Measurements from ENCODE around the gene EXOSC10.
"Not testable (repeated sequence)": the region's sequence is repeated elsewhere in the genome, so short reads cannot be mapped to it uniquely, and the experiment has no call there.

EXOSC10 gene

DNA sequence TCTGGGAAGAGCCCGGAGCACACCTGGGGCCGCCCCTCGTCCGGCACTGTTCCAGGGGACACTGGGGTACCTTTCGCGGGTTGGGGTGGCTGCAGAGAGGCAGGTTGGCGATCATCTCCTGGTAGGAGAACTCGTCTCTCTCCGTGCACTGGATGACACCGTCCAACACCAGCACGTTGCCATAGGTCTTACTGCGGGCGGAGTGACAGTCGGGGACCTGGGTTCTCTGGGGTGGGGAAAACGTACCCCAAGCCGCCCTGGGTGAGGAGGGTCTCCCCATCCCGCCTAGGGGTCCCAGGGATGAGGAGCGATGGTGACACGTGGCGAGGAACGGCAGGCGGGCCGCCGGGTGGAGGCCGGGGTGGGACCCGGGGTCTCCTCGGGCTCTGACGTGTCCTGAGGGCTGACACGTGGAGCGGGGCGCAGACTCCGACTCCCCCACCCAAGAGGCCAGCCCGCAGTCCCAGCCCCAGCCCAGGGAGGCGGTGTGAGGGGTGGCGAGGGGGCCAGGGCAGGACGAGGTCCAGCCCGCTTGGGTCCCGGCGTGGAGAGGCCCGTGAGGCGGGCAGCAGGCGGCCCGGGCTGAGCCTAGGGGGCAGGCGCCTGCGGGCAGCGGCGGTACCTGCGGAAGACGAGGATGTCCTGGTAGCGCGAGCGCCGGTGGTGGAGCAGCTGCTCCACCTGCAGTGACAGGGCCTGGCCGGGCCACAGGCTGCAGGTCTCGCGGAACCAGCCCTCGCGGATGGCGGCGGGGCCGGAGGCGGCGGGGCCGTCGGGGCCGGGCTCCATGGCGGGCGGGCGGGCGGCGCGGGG, 40.3 kb downstream of the EXOSC10 start:
- no peak for DNase-seq

DNA sequence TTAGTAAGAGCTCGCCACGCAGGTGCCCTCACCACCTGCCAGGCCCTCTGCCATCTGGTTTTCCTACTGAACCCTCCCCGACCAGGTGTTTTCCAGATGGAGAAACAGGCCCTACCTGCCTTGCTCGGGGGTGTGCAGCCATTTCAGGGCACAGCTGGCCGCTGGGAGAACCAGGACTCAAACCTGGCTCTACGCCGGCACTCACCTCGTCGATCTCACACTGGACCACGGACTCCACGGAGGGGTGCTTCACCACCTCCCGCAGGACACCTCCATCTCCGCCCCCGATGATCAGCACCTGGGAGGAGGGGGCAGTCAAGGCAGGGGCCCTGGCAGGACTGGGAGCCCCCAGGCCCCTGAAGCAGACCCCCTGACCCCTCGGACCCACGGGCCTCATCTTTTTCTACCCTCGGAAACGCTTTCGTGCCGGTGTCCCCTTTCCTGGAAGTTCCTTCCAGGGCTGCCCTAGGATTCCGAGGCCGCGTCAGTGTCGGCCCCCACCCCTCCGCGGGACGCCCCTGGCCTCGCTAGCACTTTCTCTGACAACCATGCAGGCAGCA, 41.0 kb downstream of the EXOSC10 start:
- DNase-seq, result no peak

DNA sequence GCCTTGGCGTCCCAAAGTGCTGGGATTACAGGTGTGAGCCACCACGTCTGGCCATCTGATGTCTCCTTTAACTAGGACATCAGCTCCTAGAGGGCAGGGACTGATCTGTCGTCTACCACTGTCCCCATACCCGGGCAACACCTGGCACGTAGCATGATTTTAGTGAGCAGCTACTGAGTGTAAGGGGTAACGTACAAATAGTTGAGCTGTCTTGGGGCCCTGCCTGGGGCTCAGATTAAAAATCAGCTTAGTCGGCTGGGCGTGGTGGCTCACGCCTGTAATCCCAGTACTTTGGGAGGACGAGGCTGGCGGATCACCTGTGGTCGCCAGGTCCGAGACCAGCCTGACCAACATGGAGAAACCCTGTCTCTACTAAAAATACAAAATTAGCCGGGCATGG, 41.6 kb downstream of the EXOSC10 start:
- DNase-seq, result no peak

DNA sequence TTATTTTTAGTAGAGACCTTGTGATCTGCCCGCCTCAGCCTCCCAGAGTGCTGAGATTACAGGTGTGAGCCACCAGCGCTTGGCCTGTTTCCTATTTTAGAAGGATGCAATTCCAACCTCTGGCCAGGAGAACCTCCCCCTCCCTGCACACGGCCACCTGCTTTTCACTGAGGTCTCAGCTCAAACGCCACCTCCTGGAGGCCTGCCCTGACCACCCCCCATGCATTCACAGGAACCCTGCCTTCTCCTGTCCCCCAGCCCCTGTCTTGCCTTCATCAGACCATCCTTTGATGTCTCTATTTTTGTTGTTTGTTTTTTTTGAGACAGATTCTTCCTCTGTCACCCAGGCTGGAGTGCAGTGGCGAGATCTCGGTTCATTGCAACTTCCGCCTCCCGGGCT, 42.2 kb downstream of the EXOSC10 start:
- DNase-seq, result no peak

DNA sequence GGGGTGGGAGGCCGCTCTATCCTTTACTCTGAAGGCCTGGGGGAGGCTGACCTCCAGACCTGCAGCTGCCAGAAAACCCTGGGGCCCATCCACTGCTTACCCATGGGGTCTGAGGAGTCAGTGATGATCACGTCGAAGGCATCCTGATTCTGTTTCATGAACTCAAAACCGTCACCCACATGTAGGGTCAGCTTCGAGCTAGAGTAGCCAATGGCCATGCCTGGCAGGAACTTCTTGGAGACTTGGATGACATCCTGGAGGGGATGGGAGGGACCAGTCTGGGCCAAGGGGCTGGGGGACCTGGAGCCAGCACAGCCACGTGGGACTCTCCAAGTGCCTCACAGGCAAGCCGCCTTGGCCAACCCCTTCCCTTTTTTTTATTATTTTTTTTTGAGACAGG, 43.2 kb downstream of the EXOSC10 start:
- no peak for DNase-seq

DNA sequence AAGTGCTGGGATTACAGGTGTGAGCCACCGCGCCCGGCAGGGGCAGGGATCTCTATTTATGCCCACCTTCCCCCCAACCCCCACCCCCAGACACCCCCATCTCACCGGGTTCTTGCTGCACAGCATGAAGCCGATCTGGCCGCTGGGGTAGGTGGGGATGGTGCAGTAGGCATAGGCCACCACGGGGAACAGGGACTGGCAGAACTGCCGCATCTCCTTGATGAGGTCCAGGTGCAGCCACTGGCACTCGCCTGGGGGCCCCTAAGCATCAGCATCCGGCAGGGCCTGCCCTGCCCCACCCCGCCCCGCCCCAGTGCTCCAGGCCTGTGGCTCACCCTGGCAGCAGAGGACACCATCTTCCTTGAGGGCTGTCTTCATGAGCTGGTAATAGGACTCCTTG, 44.0 kb downstream of the EXOSC10 start:
- DNase-seq, result no peak

DNA sequence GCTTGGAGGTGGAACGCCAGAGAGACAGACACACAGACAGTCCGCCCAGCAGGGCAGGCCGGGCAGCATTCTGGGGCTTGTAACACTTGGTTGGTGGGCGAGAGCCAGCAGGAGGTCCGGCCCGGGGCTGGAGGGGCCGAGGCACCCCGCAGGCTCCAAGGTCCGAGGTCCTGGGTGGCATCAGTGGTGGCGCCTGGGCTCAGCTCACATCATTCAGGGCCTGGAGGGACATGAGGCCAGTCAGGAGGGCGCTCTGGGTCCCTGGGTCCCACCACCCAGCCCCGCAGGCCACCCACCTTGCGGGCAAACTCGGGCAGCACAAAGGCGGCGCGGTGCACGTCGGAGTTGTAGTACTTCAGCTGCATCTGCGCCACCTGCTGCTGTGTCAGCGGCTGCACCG, 45.0 kb downstream of the EXOSC10 start:
- no peak for DNase-seq

DNA sequence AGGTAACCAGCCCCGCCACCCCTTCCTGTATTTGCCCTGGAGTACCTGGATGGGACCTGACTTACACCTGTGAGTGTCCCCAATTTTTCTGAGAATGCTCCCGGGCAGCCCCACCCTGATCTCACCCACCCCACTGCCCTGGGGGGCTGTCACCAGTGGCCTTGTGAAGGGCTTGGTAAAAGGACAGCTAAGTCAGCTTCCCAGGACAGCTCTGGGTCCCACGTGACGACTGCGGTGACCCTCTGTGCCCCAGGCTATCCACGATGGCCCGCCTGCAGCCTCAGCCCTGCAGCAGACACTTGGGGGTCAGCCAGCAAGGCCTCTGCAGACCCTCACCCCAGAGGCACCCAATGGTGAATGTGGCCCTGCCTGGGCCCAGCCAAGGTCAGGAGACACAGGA, 45.5 kb downstream of the EXOSC10 start:
- DNase-seq, result no peak

DNA sequence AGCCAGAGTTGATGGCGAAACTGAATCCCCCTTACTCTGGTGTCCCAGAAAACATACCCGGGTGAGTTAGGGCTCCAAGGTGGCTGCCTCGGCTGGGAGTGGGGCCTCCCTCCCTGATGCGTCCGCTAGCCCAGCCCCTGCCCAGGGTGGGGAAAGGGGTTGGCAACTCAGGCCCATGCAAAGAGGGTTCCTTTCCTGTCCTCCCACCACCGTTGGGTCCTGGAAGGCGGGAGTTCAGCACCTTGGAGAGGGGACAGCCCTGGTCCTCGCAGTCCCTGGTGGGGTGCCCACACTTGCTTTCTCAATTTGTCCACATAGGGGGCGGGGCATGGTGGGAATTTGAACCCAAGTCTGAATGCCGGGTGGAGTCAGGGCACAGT, 45.9 kb downstream of the EXOSC10 start:
- DNase-seq, result no peak

DNA sequence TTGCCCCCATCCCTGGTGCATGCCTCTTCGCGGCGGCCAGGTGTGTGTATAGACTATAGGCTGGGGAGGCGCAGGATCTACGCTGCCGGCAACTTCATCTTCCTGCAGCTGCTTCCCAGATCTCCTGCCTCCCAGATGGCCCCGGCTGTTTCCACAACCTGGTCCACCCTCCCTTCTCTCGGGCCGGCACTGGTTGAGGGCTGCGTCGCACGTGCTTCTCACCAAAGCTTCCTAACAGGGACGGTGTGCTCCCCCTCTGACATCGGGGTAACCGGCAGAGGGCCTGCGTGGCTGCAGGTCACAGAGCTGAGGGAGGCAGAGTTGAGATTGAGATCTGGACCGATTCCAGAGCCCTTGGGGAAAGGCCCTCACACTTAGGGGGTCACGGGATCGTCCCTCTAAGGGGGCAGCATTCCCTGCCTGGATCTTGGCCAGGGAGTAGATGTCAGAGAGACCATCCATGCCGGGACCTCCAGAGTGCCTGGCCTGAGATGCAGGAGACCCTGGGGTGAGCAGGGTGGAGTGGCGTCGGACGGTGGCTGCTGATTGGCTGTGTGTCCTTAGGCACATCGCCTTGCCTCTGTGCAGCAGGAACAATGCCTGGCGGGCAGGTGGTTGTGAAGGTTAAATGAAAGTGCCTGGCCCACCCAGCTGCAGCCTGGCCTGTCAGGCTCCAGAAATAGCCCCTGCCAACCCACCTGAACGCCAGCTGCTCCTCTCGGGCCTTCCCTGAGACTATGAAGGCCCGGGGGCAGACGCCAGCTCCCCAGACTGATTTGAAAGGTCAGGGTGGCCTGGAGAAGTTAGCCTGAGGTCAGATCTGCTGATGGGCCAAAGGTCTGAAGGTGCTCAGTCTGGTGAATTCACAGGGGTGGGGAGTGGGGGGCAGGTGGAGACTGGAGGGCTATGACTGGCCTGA, 46.6 kb downstream of the EXOSC10 start:
- no peak for DNase-seq

DNA sequence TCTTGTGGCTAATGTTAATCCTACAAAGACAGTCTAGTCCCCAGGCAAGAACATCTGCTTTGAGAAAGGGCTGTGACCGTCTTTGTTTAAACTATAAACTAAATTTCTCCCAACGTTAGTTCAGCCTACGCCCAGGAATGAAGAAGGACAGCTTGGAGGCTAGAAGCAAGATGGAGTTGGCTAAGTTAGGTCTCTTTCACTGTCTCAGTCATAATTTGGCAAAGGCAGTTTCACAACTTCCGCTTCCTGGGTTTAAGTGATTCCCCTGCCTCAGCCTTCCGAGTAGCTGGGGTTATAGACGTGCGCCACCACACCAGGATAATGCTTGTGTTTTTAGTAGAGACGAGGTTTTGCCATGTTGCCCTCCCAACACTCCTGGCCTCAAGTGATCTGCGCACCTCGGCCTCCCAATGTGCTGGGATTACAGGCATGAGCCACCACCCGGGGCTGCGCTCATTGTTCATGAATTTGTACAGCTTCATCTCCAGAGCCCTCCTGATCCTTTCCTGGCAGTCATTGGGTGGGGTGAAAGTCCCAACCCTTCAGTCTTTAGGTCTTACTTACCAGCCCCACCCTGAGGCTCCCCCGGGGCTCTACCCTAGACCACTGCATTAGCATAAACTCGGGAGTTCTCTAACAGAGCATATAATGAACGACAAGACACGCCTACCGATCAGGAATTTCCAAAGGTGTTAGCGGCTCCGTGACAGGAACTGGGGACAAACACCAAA, 47.7 kb downstream of the EXOSC10 start:
- no peak for DNase-seq

DNA sequence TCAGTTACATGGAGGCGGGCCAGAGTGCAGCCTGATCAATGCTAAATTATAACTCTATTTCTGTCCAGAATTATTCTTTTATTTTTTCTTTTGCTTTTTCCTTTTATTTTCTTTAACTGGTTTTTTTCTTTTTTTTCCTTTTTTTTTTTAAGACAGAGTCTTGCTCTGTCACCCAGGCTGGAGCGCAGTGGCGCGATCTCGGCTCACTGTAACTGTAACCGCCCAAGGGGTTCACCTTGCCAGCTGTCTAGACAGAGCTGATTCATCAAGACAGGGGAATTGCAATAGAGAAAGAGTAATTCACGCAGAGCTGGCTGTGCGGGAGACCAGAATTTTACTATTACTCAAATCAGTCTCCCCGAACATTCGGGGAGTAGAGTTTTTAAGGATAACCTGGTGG, 48.5 kb downstream of the EXOSC10 start:
- DNase-seq, result not testable (repeated sequence)

DNA sequence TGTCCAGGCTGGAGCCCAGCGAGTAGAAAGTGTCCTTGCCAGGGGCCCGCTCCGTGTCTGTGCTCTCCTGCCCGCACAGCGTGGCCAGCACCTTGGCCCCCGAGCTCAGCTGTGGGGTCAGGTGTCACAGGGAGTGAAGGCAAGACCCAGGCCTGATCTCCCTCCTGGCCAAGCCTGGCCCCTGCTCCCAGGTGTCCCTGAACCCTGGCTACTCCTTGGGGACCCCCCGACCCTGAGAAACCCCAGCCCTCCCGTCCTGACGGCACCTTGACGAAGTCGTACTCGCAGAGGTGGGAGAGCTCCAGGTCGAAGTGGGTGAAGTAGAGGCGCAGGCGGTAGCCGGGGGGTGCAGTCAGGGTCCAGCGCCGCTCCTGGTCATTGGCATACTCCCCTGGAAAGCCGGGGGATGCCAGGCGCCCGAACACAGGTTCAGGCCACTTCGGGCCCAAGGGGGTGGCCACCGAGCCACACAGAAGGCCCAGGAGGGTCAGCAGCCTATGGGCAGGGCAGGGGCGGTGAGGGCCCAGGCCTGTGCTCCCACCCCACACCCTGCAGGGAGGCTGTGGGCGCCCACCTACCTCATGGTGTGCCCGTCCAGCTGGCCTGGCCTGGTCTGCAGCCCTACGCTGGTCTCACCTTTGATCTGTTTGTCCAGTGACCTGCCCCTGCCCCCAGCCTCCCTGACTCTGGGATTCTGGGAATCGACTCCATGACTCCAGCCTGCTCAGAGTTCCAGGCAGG, 52.9 kb downstream of the EXOSC10 start, which contains the start of gene MASP2:
MASP2 (minus strand) TSS at position 615 of the 741 bp plus-strand sequence; CDS start at position 583, 32 bp downstream.
- DNase-seq, result no peak

DNA sequence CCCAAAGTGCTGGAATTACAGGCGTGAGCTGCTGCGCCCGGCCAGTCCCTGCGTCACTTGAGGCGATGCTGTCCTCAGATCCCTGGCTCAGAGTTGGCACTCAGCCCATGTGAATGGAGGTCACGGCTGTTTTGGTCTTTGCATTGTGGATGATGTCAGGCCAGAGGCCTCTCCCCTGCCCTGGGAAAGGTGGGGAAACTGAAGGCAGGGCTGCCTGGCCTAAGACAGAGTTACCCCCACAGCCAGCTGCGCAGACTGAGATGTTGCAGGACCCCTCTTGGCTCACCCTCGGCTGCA, 53.5 kb downstream of the EXOSC10 start:
- DNase-seq, result no peak

DNA sequence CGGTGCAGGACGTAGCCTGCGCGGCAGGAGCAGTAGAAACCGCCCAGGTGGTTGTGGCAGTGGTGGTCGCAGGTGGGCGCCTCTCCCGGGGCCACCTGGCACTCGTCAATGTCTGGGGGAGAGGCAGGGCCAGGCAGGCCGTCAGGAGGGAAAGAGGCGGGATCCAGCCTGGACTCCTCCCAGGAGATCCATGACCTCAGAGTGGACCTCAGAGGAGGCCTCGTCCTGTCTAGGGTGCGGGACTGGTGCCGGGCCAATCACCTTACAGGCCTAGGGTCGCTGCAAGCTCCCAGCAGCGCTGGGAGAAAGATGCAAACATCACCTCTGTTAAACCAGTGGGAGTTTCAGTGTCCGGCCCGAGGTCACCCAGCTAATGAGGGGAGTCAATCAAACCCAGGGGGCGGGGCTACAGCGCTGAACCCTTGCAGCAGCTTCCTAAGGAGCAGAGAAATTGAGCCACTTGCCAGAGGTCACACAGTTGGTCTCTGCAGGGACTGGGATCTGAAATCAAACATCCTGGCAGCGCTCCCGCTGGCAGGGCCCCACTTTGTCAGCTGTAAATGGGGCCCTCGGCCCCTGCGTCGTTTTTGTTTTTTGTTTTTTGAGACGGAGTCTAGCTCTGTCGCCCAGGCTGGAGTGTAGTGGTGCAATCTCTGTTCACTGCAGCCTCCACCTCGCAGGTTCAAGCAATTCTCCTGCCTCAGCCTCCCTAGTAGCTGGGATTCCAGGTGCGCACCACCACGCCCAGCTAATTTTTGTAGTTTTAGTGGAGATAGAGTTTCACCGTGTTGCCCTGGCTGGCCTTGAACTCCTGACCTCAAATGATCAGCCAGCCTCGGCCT, 54.0 kb downstream of the EXOSC10 start:
- no peak for DNase-seq

DNA sequence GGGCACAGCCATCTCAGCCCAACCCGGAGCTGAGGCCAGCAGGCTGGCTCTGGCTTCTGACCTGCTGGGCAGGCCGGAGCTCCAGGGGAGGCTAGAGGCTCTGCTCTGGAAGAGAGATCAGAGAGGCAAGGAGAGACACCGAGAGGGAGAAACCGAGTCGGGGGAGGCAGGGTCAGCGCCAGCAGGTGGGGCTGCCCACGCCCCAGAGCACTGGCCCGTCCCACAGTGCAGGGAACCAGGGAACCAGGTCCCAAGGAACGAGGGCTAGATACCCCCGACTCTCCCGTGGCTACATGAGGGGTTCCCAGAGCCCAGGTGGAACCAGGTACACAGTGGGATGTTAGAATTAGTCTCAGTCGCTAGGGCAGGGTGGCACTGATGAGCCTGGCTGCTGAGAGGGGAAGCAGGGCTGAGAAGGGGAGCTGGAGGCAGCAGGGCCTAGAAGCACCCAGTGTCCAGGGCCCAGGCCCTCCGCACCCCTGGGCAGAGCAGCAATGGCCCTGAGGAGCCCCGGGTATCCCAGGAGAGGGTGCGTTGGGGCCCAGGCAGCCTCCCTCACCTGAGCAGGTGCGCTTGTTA, 54.7 kb downstream of the EXOSC10 start:
- DNase-seq, result no peak

DNA sequence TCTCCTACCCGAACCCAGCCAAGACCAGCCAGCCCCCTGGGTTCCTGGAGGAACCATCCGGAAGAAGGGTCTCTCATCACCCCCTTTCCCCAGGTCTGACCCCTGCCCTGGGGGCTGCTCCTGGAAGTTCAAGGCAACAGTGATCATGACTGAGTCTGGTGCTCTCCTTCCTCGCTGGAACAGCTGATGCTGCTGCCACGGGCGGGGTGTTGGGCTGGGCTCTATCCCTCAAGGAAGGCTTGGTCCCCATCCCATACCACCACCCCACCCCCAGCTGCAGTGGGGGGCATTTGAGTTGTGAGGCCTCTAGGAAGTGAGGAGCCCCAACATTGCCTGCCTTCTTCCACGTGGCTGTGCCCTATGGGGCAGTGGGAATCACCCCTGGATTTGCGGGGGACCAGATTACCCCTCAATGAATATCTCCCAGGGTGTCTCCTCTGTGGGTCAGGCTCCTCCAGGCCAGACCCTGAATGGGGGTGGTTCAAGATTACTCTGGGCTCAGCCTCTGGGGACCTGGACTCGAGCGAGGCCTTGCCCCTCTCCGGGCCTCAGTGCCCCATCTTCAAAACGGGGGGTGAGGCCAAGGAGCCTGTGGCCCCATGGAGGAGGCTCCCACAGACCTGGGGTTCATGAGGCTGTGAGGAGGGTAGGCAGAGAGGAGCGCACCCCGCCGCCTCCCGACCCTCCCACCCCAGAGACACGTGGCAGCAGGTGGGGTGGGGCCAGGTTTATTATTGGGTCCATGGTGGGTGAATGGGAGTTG, 55.4 kb downstream of the EXOSC10 start:
- no peak for DNase-seq

DNA sequence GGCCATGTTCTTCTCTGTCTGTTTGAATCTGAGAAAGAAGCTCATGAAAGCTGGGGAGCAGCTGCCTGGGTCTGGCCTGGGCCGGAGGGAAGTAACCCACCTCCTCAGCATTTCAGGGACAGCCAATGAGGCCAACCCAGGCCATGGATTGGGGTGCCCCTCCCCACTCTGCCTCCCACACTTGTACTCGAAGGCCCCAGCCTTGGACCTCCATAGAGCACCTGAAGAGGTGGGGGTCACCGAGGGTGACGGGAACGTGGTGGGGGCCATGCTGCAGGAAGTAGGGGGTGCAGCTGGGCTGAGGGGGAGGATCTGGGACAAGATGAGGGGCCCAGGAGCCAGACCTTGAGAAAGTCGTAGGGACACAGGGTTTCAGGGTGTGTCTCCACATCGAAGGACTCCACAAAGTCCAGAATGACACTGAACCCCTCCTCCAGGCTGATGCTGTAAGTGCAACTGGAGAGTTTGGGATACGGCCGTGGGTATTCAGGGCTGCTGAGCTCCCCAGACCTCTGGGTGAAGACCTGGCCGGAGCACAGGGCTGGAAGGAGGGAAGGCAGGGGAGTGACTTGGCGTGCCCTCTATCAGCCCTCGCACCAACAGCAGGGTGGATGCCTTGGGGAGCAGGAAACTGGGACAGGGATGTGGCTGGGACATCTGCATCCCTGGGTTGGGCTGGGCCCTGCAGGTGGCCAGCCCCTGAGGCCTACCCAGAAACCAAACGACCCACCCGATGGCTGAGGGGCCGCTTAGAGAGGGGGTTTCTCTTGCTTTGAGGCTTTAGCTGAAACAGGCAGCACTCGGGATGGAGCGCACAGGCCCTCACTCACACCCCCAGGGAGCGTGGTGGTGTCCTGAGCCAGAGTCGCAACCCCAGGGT, 56.4 kb downstream of the EXOSC10 start:
- no peak for DNase-seq

DNA sequence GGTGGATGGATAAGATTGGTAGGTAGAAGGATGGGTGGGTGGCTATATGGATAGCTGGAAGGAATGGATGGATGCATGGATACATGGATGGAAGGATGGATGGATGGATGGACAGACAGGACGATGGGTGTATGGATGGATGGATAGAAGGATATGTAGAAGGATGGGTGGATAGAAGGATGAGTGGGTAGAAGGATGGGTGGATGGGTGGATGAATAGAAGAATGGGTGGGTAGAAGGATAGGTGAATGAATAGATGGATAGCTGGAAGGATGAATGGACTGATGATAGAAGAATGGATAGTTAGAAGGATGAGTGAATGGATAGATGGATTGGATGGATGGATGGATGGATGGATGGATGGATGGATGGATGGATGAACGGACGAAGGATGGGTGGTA, 57.6 kb downstream of the EXOSC10 start:
- DNase-seq, result no peak

Data from CD4-positive, alpha-beta T cell treated with Interferon gamma for 1 hour (primary cell).